Activated CD4-positive, alpha-beta T cell treated with anti-CD3 and anti-CD28 coated beads, Interleukin-2, amount 10 ng/mL, durations not matched to agents 7 days and 5 days (primary cell): ENCODE results near the gene UCN2. TPM values are rescaled to one million over a fixed set of nuclear protein-coding genes. Genes with fewer than 3 reads are reported as not detected.
A peak's percentile ranks its signal among the peaks of the same experiment; 100 is the strongest.

Experiments
- CTCF ChIA-PET: fragments of 350-600 bp; sonication (Branson Sonifier 250); formaldehyde crosslinking; loops from one replicate; lab custom pipeline; 2021; ENCODE audit warnings: antibody characterized with exemption; lab: Charles Lee
- POLR2A ChIA-PET: fragments of 350-600 bp; sonication (Branson Sonifier 250); formaldehyde crosslinking; loops from one replicate; lab custom pipeline; 2021; ENCODE audit warnings: antibody characterized with exemption; lab: Charles Lee
- DNase-seq: peaks from one replicate; pipeline ENCODE4 v3.0.0-alpha.2; 2020
- H3K27ac Mint-ChIP-seq: one replicate; pipeline ENCODE4 v1.8.0; 2021; ENCODE audit warnings: mild to moderate bottlenecking, moderate library complexity, mixed read lengths
- H3K27me3 Mint-ChIP-seq: one replicate; pipeline ENCODE4 v1.8.0; 2021; ENCODE audit warnings: mixed read lengths
- H3K36me3 Mint-ChIP-seq: one replicate; pipeline ENCODE4 v1.8.0; 2021; ENCODE audit warnings: low read depth, mixed read lengths
- H3K4me1 Mint-ChIP-seq: one replicate; pipeline ENCODE4 v1.8.0; 2021; ENCODE audit warnings: mixed read lengths
- H3K4me3 Mint-ChIP-seq: one replicate; pipeline ENCODE4 v1.8.0; 2021; ENCODE audit warnings: mild to moderate bottlenecking, moderate library complexity, mixed read lengths
- H3K9me3 Mint-ChIP-seq: one replicate; pipeline ENCODE4 v1.8.0; 2021; ENCODE audit warnings: mixed read lengths
- microRNA-seq: library from miRNA; unstranded; fragments of <30 nt; microRNA quantifications from one replicate; pipeline ENCODE4 v1.2.0, GENCODE V29; 2021; ENCODE audit warnings: borderline microRNAs expressed, borderline replicate concordance
- total RNA-seq, 2 experiments: library from RNA; stranded (reverse); gene quantifications; one replicate each; pipeline ENCODE4 v1.2.3, GENCODE V29; 2021

UCN2 gene
- total RNA-seq, 2 experiments from 2014 or later = not detected

GRCh38 chr3:48518638-48519276 is 44.8 kb downstream of the UCN2 start:
- peak; percentile 28 for DNase-seq
- Mint-ChIP-seq H3K36me3 (peaks cover 7% of the 10 kb centered on the region), H3K4me1 (peaks cover 70% of the 10 kb centered on the region), H3K9me3 (no peaks in the 10 kb centered on the region), H3K4me3 (no peak overlapping the region), H3K27me3 (no peaks in the 10 kb centered on the region), H3K27ac (peak overlapping the region; percentile 85)
- POLR2A ChIA-PET = no interaction called here
- CTCF ChIA-PET = interaction anchor here (0.6 to 1.5 kb wide), 3 partner anchors 8 to 13 kb away, joined by 4 to 6 read pairs (median 5); no protein-coding TSS in a partner anchor

GRCh38 chr3:48518069-48518468 is 45.5 kb downstream of the UCN2 start:
- peak overlapping the region; percentile 85 for H3K27ac Mint-ChIP-seq
- CTCF ChIA-PET = interaction anchor here (0.6 to 1.2 kb wide), 2 partner anchors 35 to 1441 kb away, joined by 3 to 4 read pairs; no protein-coding TSS in a partner anchor

DNA sequence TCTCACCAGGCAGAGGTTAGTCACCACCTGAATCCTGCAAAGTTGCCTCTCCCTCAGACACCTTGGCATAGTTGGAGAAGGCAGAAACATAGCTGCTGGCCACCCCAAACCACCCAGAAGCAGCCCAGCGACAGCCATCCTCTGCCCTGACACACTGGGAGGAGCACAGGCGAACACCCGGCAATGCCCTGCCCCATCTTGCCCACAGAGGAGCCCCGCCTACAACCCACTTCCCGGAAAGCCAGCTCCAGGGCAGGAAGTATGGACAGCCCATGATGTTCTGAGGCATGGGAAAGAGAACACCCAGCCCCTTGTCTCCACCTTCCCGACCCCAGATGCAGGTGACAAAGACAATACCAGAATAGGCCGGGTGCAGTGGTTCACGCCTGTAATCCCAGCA is 47.0 kb downstream of the UCN2 start:
- Mint-ChIP-seq H3K27ac (peak overlapping the region; percentile 79), H3K9me3 (no peaks in the 10 kb centered on the region), H3K4me1 (peaks cover 79% of the 10 kb centered on the region), H3K27me3 (no peaks in the 10 kb centered on the region), H3K36me3 (peaks cover 12% of the 10 kb centered on the region), H3K4me3 (peak overlapping the region; percentile 9)
- ChIA-PET POLR2A (no interaction called here), CTCF (interaction anchor here (0.9 to 1.0 kb wide), 2 partner anchors 81 to 505 kb away, joined by 3 to 4 read pairs; partner anchors contain the start of gene NDUFAF3)
- peak; percentile 53 for DNase-seq

More at GRCh38 chr3:48518069-48518468, 45.5 kb downstream of the UCN2 start:
- Mint-ChIP-seq H3K9me3 (no peaks in the 10 kb centered on the region), H3K4me3 (no peak overlapping the region), H3K36me3 (peaks cover 8% of the 10 kb centered on the region), H3K27me3 (no peaks in the 10 kb centered on the region), H3K4me1 (peaks cover 72% of the 10 kb centered on the region)
- DNase-seq = no peak
- POLR2A ChIA-PET = no interaction called here

- Mint-ChIP-seq H3K9me3 (no peaks in the 10 kb centered on the region), H3K27ac (peak overlapping the region; percentile 83), H3K4me1 (peaks cover 77% of the 10 kb centered on the region), H3K4me3 (peak overlapping the region; percentile 48), H3K27me3 (peaks cover 3% of the 10 kb centered on the region), H3K36me3 (peaks cover 12% of the 10 kb centered on the region)
- ChIA-PET POLR2A (interaction anchor here (0.5 kb wide), 1 partner anchor 320 kb away, joined by 5 read pairs; no protein-coding TSS in a partner anchor), CTCF (interaction anchor here (1.0 to 1.5 kb wide), 5 partner anchors 11 to 114 kb away, joined by 3 to 7 read pairs (median 3); partner anchors contain the start of genes PFKFB4 and SHISA5)
- peak; percentile 79 for DNase-seq
Observed at GRCh38 chr3:48514431-48515227, 49.0 kb downstream of the UCN2 start.

Small RNA genes within 50 kb of the gene (microRNA-seq; reads per million reads assigned to microRNA genes)
- gene MIR6823 = not detected
- gene MIR711 = not detected

Other genes starting within 250 kb of the UCN2 start
- gene SPINK8, start 230.1 kb downstream of the UCN2 start, total RNA-seq = not detected
- not detected for gene FBXW12, start 191.6 kb downstream of the UCN2 start, total RNA-seq
- 1 to 10 TPM; 2.3 to 2.5 TPM for gene PLXNB1, start 133.7 kb downstream of the UCN2 start, total RNA-seq
- 10 to 100 TPM; 11.6 to 15.1 TPM for gene CCDC51, start 123.7 kb downstream of the UCN2 start, total RNA-seq
- gene TMA7, start 123.5 kb downstream of the UCN2 start, total RNA-seq = 100 to 1,000 TPM; 285 to 290 TPM
- 10 to 100 TPM; 17.4 to 19.4 TPM for gene ATRIP, start 117.0 kb downstream of the UCN2 start, total RNA-seq
- 100 to 1,000 TPM; 266 to 271 TPM for gene SHISA5, start 59.6 kb downstream of the UCN2 start, total RNA-seq
- 10 to 100 TPM; 21.6 to 24.9 TPM for gene PFKFB4, start 7.0 kb downstream of the UCN2 start, total RNA-seq
- 1 to 10 TPM in 1 of 2 experiments, under 1 TPM in 1; 0.52 to 1.3 TPM for gene COL7A1, start 31.5 kb upstream of the UCN2 start, total RNA-seq
- gene UQCRC1, start 45.9 kb upstream of the UCN2 start, total RNA-seq = 100 to 1,000 TPM; 150 to 157 TPM
- gene TMEM89, start 58.0 kb upstream of the UCN2 start, total RNA-seq = under 1 TPM; 0.32 to 0.33 TPM
- gene SLC26A6, start 71.7 kb upstream of the UCN2 start, total RNA-seq = 10 to 100 TPM; 41.3 to 45.7 TPM
- 1 to 10 TPM; 7.9 to 8.6 TPM for gene CELSR3, start 99.1 kb upstream of the UCN2 start, total RNA-seq
- gene NCKIPSD, start 122.1 kb upstream of the UCN2 start, total RNA-seq = 10 to 100 TPM; 41.5 to 42.6 TPM
- 10 to 100 TPM; 56.6 to 61.2 TPM for gene IP6K2, start 153.4 kb upstream of the UCN2 start, total RNA-seq